Sigmoid colon (tissue), 7 donors: ENCODE measurements around the gene GPX1. TPM values are rescaled to one million over a fixed set of nuclear protein-coding genes. Genes with fewer than 3 reads are reported as not detected.

Experiments used
- DNase-seq: peaks from one replicate; pipeline ENCODE4 v3.0.0-alpha.2; 2019
- H3K27ac ChIP-seq, 4 donors: fragments of 200-600 bp; sonication (generic); one replicate each; pipeline ENCODE4 v1.5.1; 2016 to 2019; ENCODE audit warnings: mild to moderate bottlenecking in 1 of 4
- H3K27me3 ChIP-seq, 3 donors: fragments of 200-600 bp; sonication (generic); one replicate each; pipeline ENCODE4 v1.5.1; 2019; ENCODE audit warnings: mild to moderate bottlenecking in 1 of 3
- H3K36me3 ChIP-seq, 4 donors: fragments of 200-600 bp; sonication (generic); one replicate each; pipeline ENCODE4 v1.5.1; 2016 to 2019
- H3K4me1 ChIP-seq, 4 donors: fragments of 200-600 bp; sonication (generic); one replicate each; pipeline ENCODE4 v1.5.1; 2017 to 2019
- H3K4me3 ChIP-seq, 4 donors: fragments of 200-600 bp; sonication (generic); one replicate each; pipeline ENCODE4 v1.5.1; 2017 to 2019; ENCODE audit warnings: mild to moderate bottlenecking in 2 of 4, moderate library complexity in 1 of 4
- H3K9me3 ChIP-seq, 4 donors: fragments of 200-600 bp in 3 of 4; sonication (generic) in 3 of 4; one replicate each; pipeline versions ENCODE4 v1.5.1 to v1.6.1; 2013 to 2019
- CTCF ChIP-seq, 4 experiments: fragments of 450-650 bp in 3 of 4; fragments of 200-600 bp in 1 of 4; IDR thresholded peaks; one replicate each; pipeline ENCODE4 v1.5.1; 2016 to 2019; ENCODE audit warnings: antibody characterized with exemption in 4 of 4, mild to moderate bottlenecking in 3 of 4, moderate library complexity in 2 of 4
- EP300 ChIP-seq, 4 donors: sonication (generic); formaldehyde crosslinking; IDR thresholded peaks; one replicate each; pipeline ENCODE4 v1.6.1; 2017; ENCODE audit warnings: antibody characterized with exemption in 4 of 4
- POLR2A ChIP-seq, 2 donors: fragments of 450-650 bp; IDR thresholded peaks; one replicate each; pipeline ENCODE4 v1.6.1; 2016; ENCODE audit warnings: antibody characterized with exemption in 2 of 2, mild to moderate bottlenecking in 2 of 2, moderate library complexity in 2 of 2
- POLR2AphosphoS5 ChIP-seq, 4 donors: sonication (generic); formaldehyde crosslinking; IDR thresholded peaks; one replicate each; pipeline ENCODE4 v1.6.1; 2017; ENCODE audit warnings: antibody characterized with exemption in 4 of 4
- WGBS, 2 donors: extraction: QIAGEN DNeasy Blood & Tissue Kit; methylation state at CpG; one replicate each; pipeline ENCODE4 v1.1.7; 2013; 5-methylcytosine and 5-hydroxymethylcytosine counted together
- intact Hi-C: fragments of 100-400 bp; cut with DNase I; formaldehyde crosslinking; loops from one replicate; pipeline ENCODE4 v1.15.1; 2023
- polyA plus RNA-seq, 3 donors: library from polyadenylated mRNA; stranded (reverse); fragments of 200-250 nt; gene quantifications; one replicate each; pipeline ENCODE4 v1.2.3, GENCODE V29; 2013
- total RNA-seq, 4 donors: library from RNA; depleted of rRNA; stranded (reverse); fragments of >200 nt; gene quantifications; one replicate each; pipeline ENCODE4 v1.1.0, GENCODE V29; 2016
- donor health status: healthy with polysubstance abuse.
- donor health status: Bipolar disorder and iron deficiency.
- donor health status: healthy.

The GPX1 gene
- total and polyA plus RNA-seq, 7 donors = 164 to 380 (median 331) TPM

- H3K9me3 ChIP-seq = no peaks in the 10 kb centered on the region
- H3K27me3 ChIP-seq = no peaks in the 10 kb centered on the region
- no peaks in the 10 kb centered on the region for H3K4me1 ChIP-seq
- no peak overlapping the region for H3K4me3 ChIP-seq
- no peak for DNase-seq
- TF ChIP-seq POLR2AphosphoS5 (IDR thresholded peaks at IDR 0.05) (no peak), POLR2A (IDR thresholded peaks at IDR 0.05) (no peak)
- WGBS, 2 donors = 79 to 83% methylated on average over 7 of the region's 7 CpGs
- peaks cover 32 to 100% (median 74%) of the 10 kb centered on the region in 4 donors for H3K36me3 ChIP-seq
- H3K27ac ChIP-seq = no peak overlapping the region
- intact Hi-C loops = no loop called here
Measured at GRCh38 chr3:49327485-49327884, 30.7 kb downstream of the GPX1 start.

GRCh38 chr3:49324768-49325167 is 33.4 kb downstream of the GPX1 start:
- DNase-seq = no peak
- no peak for TF ChIP-seq POLR2A (IDR thresholded peaks at IDR 0.05)
- no peak for TF ChIP-seq EP300 (IDR thresholded peaks at IDR 0.05)
- TF ChIP-seq CTCF (IDR thresholded peaks at IDR 0.05) = no peak
- no peak for TF ChIP-seq POLR2AphosphoS5 (IDR thresholded peaks at IDR 0.05)
- Histone ChIP-seq H3K4me1 (no peaks in the 10 kb centered on the region), H3K9me3 (no peaks in the 10 kb centered on the region), H3K4me3 (no peak overlapping the region), H3K27ac (no peak overlapping the region), H3K27me3 (no peaks in the 10 kb centered on the region), H3K36me3 (peaks cover 31 to 100% (median 69%) of the 10 kb centered on the region in 4 donors)
- 95 to 98% methylated on average over 7 of the region's 7 CpGs for WGBS, 2 donors
- intact Hi-C loops = no loop called here

GRCh38 chr3:49316696-49317457 is 41.3 kb downstream of the GPX1 start:
- Histone ChIP-seq H3K4me1 (peaks cover 0 to 8% (median 3%) of the 10 kb centered on the region in 4 donors), H3K4me3 (no peak overlapping the region), H3K27ac (peak overlapping the region in 3 of 4 donors; percentile 64 to 83 (median 81)), H3K36me3 (peaks cover 3 to 79% (median 25%) of the 10 kb centered on the region in 4 donors), H3K9me3 (no peaks in the 10 kb centered on the region), H3K27me3 (no peaks in the 10 kb centered on the region)
- WGBS, 2 donors = 91 to 97% methylated on average over 16 of the region's 16 CpGs
- intact Hi-C loops = no loop called here
- TF ChIP-seq POLR2AphosphoS5 (IDR thresholded peaks at IDR 0.05) (peak; percentile 70 to 93 (median 89)), CTCF (IDR thresholded peaks at IDR 0.05) (no peak), EP300 (IDR thresholded peaks at IDR 0.05) (peak; percentile 53 to 91 (median 84)), POLR2A (IDR thresholded peaks at IDR 0.05) (no peak)
- peak; percentile 96 for DNase-seq

GRCh38 chr3:49313896-49314688 is 44.1 kb downstream of the GPX1 start:
- peaks cover 0 to 79% (median 28%) of the 10 kb centered on the region in 4 donors for H3K36me3 ChIP-seq
- peaks cover 0 to 8% (median 3%) of the 10 kb centered on the region in 4 donors for H3K4me1 ChIP-seq
- no peak for DNase-seq
- WGBS, 2 donors = 90 to 98% methylated on average over 1 of the region's 1 CpG
- no peaks in the 10 kb centered on the region for H3K27me3 ChIP-seq
- intact Hi-C loops = no loop called here
- no peak for TF ChIP-seq POLR2A (IDR thresholded peaks at IDR 0.05)
- TF ChIP-seq CTCF (IDR thresholded peaks at IDR 0.05) = no peak
- TF ChIP-seq EP300 (IDR thresholded peaks at IDR 0.05) = no peak
- TF ChIP-seq POLR2AphosphoS5 (IDR thresholded peaks at IDR 0.05) = no peak
- H3K9me3 ChIP-seq = no peaks in the 10 kb centered on the region
- H3K4me3 ChIP-seq = no peak overlapping the region
- no peak overlapping the region for H3K27ac ChIP-seq

GRCh38 chr3:49311283-49311682 is 46.9 kb downstream of the GPX1 start:
- H3K36me3 ChIP-seq = peaks cover 0 to 94% (median 31%) of the 10 kb centered on the region in 4 donors
- intact Hi-C loops = no loop called here
- 96 to 97% methylated on average over 3 of the region's 3 CpGs for WGBS, 2 donors

More at GRCh38 chr3:49311283-49311682, 46.9 kb downstream of the GPX1 start:
- DNase-seq = no peak
- TF ChIP-seq POLR2A (IDR thresholded peaks at IDR 0.05) (no peak), CTCF (IDR thresholded peaks at IDR 0.05) (no peak), POLR2AphosphoS5 (IDR thresholded peaks at IDR 0.05) (no peak), EP300 (IDR thresholded peaks at IDR 0.05) (no peak)
- Histone ChIP-seq H3K27me3 (no peaks in the 10 kb centered on the region), H3K9me3 (no peaks in the 10 kb centered on the region), H3K4me3 (no peak overlapping the region), H3K4me1 (no peaks in the 10 kb centered on the region), H3K27ac (no peak overlapping the region)
